ENCODE measurements around the gene SLC36A1. TPM values are rescaled to one million over a fixed set of nuclear protein-coding genes. Genes with fewer than 3 reads are reported as not detected.

SLC36A1 gene
- total RNA-seq, 1 experiment from 2014 or later, result 13.6 TPM

DNA sequence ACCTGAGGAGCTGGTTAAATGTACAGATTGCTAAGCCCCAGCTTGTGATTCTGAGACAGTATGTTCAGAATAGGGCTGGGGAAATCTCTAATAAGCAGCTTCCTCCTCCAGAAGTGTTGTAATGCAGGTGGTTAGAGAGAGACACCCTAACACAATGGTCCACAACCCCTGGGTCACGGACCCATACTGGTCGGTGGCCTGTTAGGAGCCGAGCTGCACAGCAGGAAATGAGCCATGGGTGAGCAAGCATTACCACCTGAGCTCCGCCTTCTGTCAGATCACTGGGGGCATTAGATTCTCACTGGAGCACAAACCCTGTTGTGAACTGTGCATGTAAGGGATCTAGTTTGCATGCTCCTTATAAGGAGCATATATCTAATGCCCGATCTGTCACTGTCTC, 61.8 kb downstream of the SLC36A1 start:
- intact Hi-C loops (cut with micrococcal nuclease; ENCODE audit: unreplicated experiment), result loop anchor here (10.0 kb wide), 1 partner anchor 194 kb away; no protein-coding TSS in a partner anchor
- H3K9me3 ChIP-seq (ENCODE audit: control insufficient read depth, insufficient read depth, low read depth, low read length), result no peaks in the 10 kb centered on the region
- TF ChIP-seq SIN3A (IDR thresholded peaks at IDR 0.05; ENCODE audit: borderline replicate concordance, insufficient read depth, low read depth, low read length), result no peak
- TF ChIP-seq POLR2AphosphoS5 (IDR thresholded peaks at IDR 0.05; ENCODE audit: low read depth, low read length), result no peak
- TF ChIP-seq, protein P1, sequence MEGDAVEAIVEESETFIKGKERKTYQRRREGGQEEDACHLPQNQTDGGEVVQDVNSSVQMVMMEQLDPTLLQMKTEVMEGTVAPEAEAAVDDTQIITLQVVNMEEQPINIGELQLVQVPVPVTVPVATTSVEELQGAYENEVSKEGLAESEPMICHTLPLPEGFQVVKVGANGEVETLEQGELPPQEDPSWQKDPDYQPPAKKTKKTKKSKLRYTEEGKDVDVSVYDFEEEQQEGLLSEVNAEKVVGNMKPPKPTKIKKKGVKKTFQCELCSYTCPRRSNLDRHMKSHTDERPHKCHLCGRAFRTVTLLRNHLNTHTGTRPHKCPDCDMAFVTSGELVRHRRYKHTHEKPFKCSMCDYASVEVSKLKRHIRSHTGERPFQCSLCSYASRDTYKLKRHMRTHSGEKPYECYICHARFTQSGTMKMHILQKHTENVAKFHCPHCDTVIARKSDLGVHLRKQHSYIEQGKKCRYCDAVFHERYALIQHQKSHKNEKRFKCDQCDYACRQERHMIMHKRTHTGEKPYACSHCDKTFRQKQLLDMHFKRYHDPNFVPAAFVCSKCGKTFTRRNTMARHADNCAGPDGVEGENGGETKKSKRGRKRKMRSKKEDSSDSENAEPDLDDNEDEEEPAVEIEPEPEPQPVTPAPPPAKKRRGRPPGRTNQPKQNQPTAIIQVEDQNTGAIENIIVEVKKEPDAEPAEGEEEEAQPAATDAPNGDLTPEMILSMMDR (IDR thresholded peaks at IDR 0.05), result no peak
- TF ChIP-seq, protein P2, sequence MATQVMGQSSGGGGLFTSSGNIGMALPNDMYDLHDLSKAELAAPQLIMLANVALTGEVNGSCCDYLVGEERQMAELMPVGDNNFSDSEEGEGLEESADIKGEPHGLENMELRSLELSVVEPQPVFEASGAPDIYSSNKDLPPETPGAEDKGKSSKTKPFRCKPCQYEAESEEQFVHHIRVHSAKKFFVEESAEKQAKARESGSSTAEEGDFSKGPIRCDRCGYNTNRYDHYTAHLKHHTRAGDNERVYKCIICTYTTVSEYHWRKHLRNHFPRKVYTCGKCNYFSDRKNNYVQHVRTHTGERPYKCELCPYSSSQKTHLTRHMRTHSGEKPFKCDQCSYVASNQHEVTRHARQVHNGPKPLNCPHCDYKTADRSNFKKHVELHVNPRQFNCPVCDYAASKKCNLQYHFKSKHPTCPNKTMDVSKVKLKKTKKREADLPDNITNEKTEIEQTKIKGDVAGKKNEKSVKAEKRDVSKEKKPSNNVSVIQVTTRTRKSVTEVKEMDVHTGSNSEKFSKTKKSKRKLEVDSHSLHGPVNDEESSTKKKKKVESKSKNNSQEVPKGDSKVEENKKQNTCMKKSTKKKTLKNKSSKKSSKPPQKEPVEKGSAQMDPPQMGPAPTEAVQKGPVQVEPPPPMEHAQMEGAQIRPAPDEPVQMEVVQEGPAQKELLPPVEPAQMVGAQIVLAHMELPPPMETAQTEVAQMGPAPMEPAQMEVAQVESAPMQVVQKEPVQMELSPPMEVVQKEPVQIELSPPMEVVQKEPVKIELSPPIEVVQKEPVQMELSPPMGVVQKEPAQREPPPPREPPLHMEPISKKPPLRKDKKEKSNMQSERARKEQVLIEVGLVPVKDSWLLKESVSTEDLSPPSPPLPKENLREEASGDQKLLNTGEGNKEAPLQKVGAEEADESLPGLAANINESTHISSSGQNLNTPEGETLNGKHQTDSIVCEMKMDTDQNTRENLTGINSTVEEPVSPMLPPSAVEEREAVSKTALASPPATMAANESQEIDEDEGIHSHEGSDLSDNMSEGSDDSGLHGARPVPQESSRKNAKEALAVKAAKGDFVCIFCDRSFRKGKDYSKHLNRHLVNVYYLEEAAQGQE (IDR thresholded peaks at IDR 0.05; ENCODE audit: insufficient read depth in 1 of 2, low read depth in 2 of 2, low read length in 1 of 2), result no peak
- TF ChIP-seq TCF7L2 (IDR thresholded peaks at IDR 0.05; ENCODE audit: low read depth, low read length), result no peak
- H3K4me1 ChIP-seq (ENCODE audit: control insufficient read depth, insufficient read depth, low read length), result no peaks in the 10 kb centered on the region
- DNase-seq (ENCODE audit: low read depth, low spot score) (no peak), ATAC-seq (no peak)
- no TSS peak for BruUV-seq (replicated peaks)
- CTCF ChIA-PET, result interaction anchor here (1.4 kb wide), 1 partner anchor 143 kb away, joined by 4 read pairs; no protein-coding TSS in a partner anchor
- in situ Hi-C loops (cut with HindIII; ENCODE audit: low pct_unique_long_range_greater_than_20kb, low sequenced_read_pairs), result no loop called here
- H3K36me3 ChIP-seq (ENCODE audit: control insufficient read depth, insufficient read depth, low read length), result no peaks in the 10 kb centered on the region
- POLR2A ChIA-PET, result no interaction called here
- no peaks in the 10 kb centered on the region for H3K27me3 ChIP-seq (ENCODE audit: control insufficient read depth, insufficient read depth, low read length)
- no peak overlapping the region for H3K27ac ChIP-seq (ENCODE audit: low read length)
- H3K4me3 ChIP-seq (ENCODE audit: low read depth in 2 of 2, low read length in 2 of 2), result no peak overlapping the region

DNA sequence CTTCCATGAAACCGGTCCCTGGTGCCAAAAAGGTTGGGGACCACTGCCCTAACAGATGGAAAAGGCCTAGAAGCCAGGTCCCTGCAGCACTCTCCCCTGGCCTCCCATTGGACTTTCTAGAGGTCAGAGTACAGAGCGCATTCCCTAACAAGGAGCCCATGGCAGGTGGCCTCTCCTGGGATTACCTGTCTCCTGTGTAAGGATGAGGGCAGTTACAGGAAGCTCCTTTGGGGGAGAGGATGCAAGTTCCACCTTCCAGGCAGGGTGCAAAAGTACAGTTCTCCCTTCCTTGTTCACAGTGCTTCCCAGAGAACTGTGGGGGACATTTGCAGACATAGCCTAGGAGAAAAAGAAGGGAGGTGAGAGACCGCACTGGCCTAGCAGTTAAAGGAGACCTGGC, 62.4 kb downstream of the SLC36A1 start:
- in situ Hi-C loops (cut with HindIII; ENCODE audit: low pct_unique_long_range_greater_than_20kb, low sequenced_read_pairs), result no loop called here
- ChIA-PET CTCF (interaction anchor here (1.4 kb wide), 1 partner anchor 142 kb away, joined by 4 read pairs; no protein-coding TSS in a partner anchor), POLR2A (no interaction called here)
- no peak overlapping the region for H3K4me3 ChIP-seq (ENCODE audit: low read depth in 2 of 2, low read length in 2 of 2)
- H3K27me3 ChIP-seq (ENCODE audit: control insufficient read depth, insufficient read depth, low read length), result no peaks in the 10 kb centered on the region
- H3K27ac ChIP-seq (ENCODE audit: low read length), result no peak overlapping the region
- intact Hi-C loops (cut with micrococcal nuclease; ENCODE audit: unreplicated experiment), result loop anchor here (10.0 kb wide), 1 partner anchor 195 kb away; no protein-coding TSS in a partner anchor
- TF ChIP-seq POLR2AphosphoS5 (IDR thresholded peaks at IDR 0.05; ENCODE audit: low read depth, low read length) (no peak), TCF7L2 (IDR thresholded peaks at IDR 0.05; ENCODE audit: low read depth, low read length) (no peak), SIN3A (IDR thresholded peaks at IDR 0.05; ENCODE audit: borderline replicate concordance, insufficient read depth, low read depth, low read length) (no peak)
- TF ChIP-seq, protein P1 (IDR thresholded peaks at IDR 0.05), result no peak
- TF ChIP-seq, protein P2 (IDR thresholded peaks at IDR 0.05; ENCODE audit: insufficient read depth in 1 of 2, low read depth in 2 of 2, low read length in 1 of 2), result no peak
- H3K36me3 ChIP-seq (ENCODE audit: control insufficient read depth, insufficient read depth, low read length), result no peaks in the 10 kb centered on the region
- DNase-seq (ENCODE audit: low read depth, low spot score) (no peak), ATAC-seq (no peak)
- no peaks in the 10 kb centered on the region for H3K9me3 ChIP-seq (ENCODE audit: control insufficient read depth, insufficient read depth, low read depth, low read length)
- BruUV-seq (replicated peaks), result no TSS peak
- H3K4me1 ChIP-seq (ENCODE audit: control insufficient read depth, insufficient read depth, low read length), result no peaks in the 10 kb centered on the region
